ENCODE measurements around the gene KHDC1L.

DNA sequence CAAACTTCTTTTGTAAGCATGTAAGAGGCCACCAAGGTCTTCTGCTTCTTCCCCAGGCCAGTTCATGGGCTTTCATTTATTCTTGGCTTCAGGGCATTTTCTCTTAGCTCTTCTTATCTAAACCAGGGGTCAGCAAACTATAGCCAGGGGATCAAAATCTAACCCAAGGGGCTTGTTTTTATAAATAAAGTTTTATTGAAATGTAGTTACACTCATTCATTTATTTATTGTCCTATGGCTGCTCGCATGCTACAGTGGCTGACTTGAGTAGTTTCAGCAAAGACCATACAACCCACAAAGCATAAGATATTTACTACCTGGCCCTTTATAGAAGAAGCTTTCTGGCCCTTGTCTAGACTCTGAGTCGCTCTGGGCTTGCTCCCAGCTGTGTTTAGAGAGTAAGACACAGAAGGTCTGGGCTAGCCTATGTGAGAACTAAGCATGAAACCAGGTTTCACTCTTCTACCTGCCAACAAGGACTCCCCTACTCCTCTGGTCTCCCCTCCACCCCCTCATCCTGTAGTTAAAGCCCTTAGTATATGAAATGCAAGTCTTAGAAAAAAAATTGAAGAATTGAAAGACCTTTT, 43.2 kb downstream of the KHDC1L start:
- TF ChIP-seq, protein P1, sequence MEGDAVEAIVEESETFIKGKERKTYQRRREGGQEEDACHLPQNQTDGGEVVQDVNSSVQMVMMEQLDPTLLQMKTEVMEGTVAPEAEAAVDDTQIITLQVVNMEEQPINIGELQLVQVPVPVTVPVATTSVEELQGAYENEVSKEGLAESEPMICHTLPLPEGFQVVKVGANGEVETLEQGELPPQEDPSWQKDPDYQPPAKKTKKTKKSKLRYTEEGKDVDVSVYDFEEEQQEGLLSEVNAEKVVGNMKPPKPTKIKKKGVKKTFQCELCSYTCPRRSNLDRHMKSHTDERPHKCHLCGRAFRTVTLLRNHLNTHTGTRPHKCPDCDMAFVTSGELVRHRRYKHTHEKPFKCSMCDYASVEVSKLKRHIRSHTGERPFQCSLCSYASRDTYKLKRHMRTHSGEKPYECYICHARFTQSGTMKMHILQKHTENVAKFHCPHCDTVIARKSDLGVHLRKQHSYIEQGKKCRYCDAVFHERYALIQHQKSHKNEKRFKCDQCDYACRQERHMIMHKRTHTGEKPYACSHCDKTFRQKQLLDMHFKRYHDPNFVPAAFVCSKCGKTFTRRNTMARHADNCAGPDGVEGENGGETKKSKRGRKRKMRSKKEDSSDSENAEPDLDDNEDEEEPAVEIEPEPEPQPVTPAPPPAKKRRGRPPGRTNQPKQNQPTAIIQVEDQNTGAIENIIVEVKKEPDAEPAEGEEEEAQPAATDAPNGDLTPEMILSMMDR (IDR thresholded peaks at IDR 0.05; ENCODE audit: insufficient read depth, low read length, poor library complexity, severe bottlenecking), result no peak
- TF ChIP-seq EZH2phosphoT487 (conservative IDR thresholded peaks at IDR 0.05; ENCODE audit: low read length), result no peak

Data from SU-DHL-6 (cell line).